ENCODE results near the gene URB2.

The URB2 gene

GRCh38 chr1:229640455-229640854 is 14.4 kb downstream of the URB2 start:
- H3K36me3 ChIP-seq = peaks cover 14% of the 10 kb centered on the region
- H3K9me3 ChIP-seq = no peaks in the 10 kb centered on the region
- H3K4me1 ChIP-seq (ENCODE audit: control insufficient read depth in 1 of 2, insufficient read depth in 1 of 2, low read depth in 1 of 2, low read length in 1 of 2) = no peaks in the 10 kb centered on the region
- H3K4me3 ChIP-seq (ENCODE audit: low read depth in 1 of 2, low read length in 1 of 2) = no peak overlapping the region
- H3K27me3 ChIP-seq = no peaks in the 10 kb centered on the region
- H3K27ac ChIP-seq = no peak overlapping the region
- no peak for TF ChIP-seq CTCF (IDR thresholded peaks at IDR 0.05)

GRCh38 chr1:229641306-229641705 is 15.3 kb downstream of the URB2 start:
- Histone ChIP-seq H3K27me3 (no peaks in the 10 kb centered on the region), H3K36me3 (peaks cover 5% of the 10 kb centered on the region), H3K9me3 (no peaks in the 10 kb centered on the region), H3K4me3 (ENCODE audit: low read depth in 1 of 2, low read length in 1 of 2) (no peak overlapping the region), H3K4me1 (ENCODE audit: control insufficient read depth in 1 of 2, insufficient read depth in 1 of 2, low read depth in 1 of 2, low read length in 1 of 2) (no peaks in the 10 kb centered on the region), H3K27ac (no peak overlapping the region)
- no peak for TF ChIP-seq CTCF (IDR thresholded peaks at IDR 0.05)

GRCh38 chr1:229642376-229642775 is 16.3 kb downstream of the URB2 start:
- TF ChIP-seq CTCF (IDR thresholded peaks at IDR 0.05) = no peak
- H3K9me3 ChIP-seq = no peaks in the 10 kb centered on the region
- H3K36me3 ChIP-seq = peaks cover 11% of the 10 kb centered on the region
- no peaks in the 10 kb centered on the region for H3K4me1 ChIP-seq (ENCODE audit: control insufficient read depth in 1 of 2, insufficient read depth in 1 of 2, low read depth in 1 of 2, low read length in 1 of 2)
- H3K27me3 ChIP-seq = no peaks in the 10 kb centered on the region
- no peak overlapping the region for H3K27ac ChIP-seq
- H3K4me3 ChIP-seq (ENCODE audit: low read depth in 1 of 2, low read length in 1 of 2) = no peak overlapping the region

- H3K36me3 ChIP-seq = peaks cover 12% of the 10 kb centered on the region
- H3K4me3 ChIP-seq (ENCODE audit: low read depth in 1 of 2, low read length in 1 of 2) = no peak overlapping the region
- TF ChIP-seq CTCF (IDR thresholded peaks at IDR 0.05) = no peak
- H3K27me3 ChIP-seq = no peaks in the 10 kb centered on the region
- H3K27ac ChIP-seq = no peak overlapping the region
- no peaks in the 10 kb centered on the region for H3K4me1 ChIP-seq (ENCODE audit: control insufficient read depth in 1 of 2, insufficient read depth in 1 of 2, low read depth in 1 of 2, low read length in 1 of 2)
- H3K9me3 ChIP-seq = no peaks in the 10 kb centered on the region
Observed at GRCh38 chr1:229642970-229643369, 16.9 kb downstream of the URB2 start.

GRCh38 chr1:229643996-229644745 is 18.1 kb downstream of the URB2 start:
- H3K27me3 ChIP-seq = no peaks in the 10 kb centered on the region
- no peaks in the 10 kb centered on the region for H3K9me3 ChIP-seq
- peaks cover 12% of the 10 kb centered on the region for H3K36me3 ChIP-seq
- TF ChIP-seq CTCF (IDR thresholded peaks at IDR 0.05) = no peak
- no peaks in the 10 kb centered on the region for H3K4me1 ChIP-seq (ENCODE audit: control insufficient read depth in 1 of 2, insufficient read depth in 1 of 2, low read depth in 1 of 2, low read length in 1 of 2)
- H3K4me3 ChIP-seq (ENCODE audit: low read depth in 1 of 2, low read length in 1 of 2) = no peak overlapping the region
- H3K27ac ChIP-seq = no peak overlapping the region
